Panc1 (cell line): ENCODE data around the gene SLC7A1.

Experiments used
- CTCF ChIP-seq: fragments of 450-650 bp; IDR thresholded peaks from 2 replicates; pipeline ENCODE4 v1.5.1; 2017; ENCODE audit warnings: mild to moderate bottlenecking
- POLR2AphosphoS5 ChIP-seq: IDR thresholded peaks from 2 replicates; pipeline ENCODE4 v1.6.1; 2012; ENCODE audit warnings: mild to moderate bottlenecking, low read depth, low read length, moderate library complexity
- REST ChIP-seq, 2 experiments: IDR thresholded peaks; 2 replicates each; pipeline ENCODE4 v1.6.1; 2011 to 2012; ENCODE audit warnings: low read depth in 2 of 2, control low read depth in 1 of 2, low read length in 1 of 2, mild to moderate bottlenecking in 1 of 2, moderate library complexity in 1 of 2; ENCODE audit not compliant: insufficient read depth in 1 of 2
- SIN3A ChIP-seq: IDR thresholded peaks from 2 replicates; pipeline ENCODE4 v1.6.1; 2012; ENCODE audit warnings: low read depth, mild to moderate bottlenecking, low read length, moderate library complexity, borderline replicate concordance; ENCODE audit not compliant: insufficient read depth

- TF ChIP-seq CTCF (no peak), SIN3A (no peak), POLR2AphosphoS5 (no peak), REST (IDR thresholded peaks at IDR 0.05; ENCODE audit: insufficient read depth in 1 of 2, low read depth in 2 of 2, low read length in 1 of 2) (no peak)
These were observed 29.5 kb upstream of the SLC7A1 start for GRCh38 chr13:29624997-29625396.
